GM04504 (cell line): ENCODE results near the gene DNMBP.
"Not testable (repeated sequence)": the region's sequence is repeated elsewhere in the genome, so short reads cannot be mapped to it uniquely, and the experiment has no call there.

Experiments
- DNase-seq: peaks from one replicate; pipeline ENCODE4 v3.0.0-alpha.2; 2012; ENCODE audit warnings: low read depth

Gene DNMBP

DNA sequence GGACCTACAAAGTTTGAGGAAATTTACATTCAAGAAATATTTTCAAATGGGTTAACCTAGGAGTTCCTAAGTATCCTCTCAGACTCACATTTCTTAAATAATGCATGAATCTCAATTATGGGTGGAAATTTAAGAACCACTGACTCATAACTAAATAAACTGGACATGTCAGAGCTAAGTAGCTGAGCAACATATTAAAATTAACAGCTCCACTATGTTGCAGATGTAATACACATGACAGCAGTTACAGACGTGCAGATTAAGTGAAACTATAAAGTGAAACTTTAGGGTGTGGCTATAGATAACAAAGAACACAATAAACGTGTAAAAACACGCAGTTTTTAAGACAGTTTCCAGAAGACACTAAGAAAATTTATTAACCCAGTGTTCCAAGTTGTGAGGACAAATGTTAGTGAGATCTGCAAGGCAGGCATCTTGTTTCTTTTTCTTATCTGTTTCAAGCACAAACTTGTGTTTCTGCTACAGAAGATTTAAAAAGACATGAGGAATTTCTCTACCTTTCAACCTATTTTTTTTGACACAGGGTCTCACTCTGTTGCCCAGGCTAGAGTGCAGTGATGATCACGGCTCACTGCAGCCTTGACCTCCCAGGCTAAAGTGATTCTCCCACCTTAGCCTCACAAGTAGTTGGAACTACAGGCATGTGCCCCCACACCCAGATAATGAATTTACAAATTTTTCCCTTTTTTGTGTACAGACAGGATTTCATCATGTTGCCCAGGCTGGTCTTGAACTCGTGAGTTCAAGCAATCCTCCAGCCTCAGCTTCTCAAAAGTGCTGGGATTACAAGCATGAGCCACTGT is 25.3 kb downstream of the DNMBP start:
- no peak for DNase-seq

- DNase-seq: peak; percentile 74
These were observed 26.3 kb downstream of the DNMBP start for GRCh38 chr10:99983280-99983988.

DNA sequence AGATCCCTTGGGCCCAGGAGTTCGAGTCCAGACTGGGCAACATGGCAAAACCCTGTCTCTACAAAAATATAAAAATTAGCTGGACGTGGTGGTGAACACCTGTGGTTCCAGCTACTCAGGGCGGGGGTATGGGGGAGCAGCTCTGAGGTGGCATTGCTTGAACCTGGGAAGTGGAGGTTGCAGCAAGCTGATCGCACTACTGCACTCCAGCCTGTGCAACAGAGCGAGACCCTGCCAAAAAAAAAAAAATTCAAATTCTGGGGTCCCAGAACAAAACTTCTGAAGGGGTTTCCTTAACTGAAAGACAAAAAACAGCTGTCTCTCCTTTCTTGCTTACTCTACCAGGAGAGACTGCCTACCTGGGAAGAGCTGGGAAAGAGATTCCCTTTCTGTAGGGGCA is 27.0 kb downstream of the DNMBP start:
- no peak for DNase-seq

DNA sequence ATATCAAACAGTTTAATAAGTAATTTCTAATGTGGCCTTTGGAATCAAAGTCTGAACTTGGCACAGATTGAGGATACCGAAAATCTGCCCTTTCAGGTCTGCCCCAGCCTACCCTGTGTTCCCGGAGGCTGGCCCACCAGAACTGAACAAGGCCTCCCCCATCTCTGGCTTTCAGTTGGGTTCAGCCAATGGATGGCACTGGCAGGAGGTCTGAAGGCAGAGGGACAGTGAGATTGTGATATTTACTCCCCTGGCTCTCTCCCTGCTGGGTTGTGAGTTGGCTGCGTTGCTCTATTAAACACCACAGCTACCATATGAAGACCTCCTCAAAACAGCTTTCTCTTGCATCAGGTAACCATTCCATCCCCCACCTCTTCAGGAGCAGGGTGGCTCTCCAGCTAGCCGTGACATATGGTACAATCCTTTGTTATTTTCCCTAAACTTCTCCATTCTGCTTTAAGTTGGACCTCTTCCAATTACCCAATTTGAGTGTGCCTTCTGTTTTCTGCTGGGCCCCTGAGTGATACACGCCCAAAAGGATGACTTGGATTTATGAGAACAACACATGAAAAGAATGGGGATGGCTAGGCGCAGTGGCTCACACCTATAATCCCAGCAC is 28.1 kb downstream of the DNMBP start:
- no peak for DNase-seq

DNA sequence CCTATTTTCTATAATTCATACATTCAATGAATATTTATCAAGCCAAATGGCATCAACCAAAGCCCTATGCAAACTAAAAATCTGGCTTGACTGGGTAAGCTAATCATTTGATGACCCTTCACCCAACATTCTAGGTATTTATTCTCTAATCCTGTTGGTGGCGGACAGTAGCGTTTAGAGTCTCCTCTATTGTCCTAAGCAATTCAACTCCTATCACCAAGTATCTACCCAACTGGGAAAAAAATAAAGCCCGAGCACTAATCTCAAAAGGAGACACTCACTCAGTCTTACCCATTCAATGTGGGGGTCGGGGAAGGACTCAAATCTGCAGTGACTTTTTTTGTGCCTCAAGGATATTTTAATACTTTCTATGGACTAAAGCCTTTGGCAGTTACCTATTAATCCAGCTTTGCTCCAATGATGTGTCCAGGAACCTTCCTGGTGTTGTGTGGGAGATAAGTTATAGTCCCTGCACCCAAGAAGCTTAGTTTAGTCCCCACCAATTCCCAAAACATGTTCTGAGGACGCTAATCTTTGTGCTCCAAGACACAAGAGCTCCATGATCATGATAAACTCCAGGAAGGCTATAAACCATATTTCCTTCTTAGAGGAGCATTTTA is 30.6 kb downstream of the DNMBP start:
- no peak for DNase-seq

DNA sequence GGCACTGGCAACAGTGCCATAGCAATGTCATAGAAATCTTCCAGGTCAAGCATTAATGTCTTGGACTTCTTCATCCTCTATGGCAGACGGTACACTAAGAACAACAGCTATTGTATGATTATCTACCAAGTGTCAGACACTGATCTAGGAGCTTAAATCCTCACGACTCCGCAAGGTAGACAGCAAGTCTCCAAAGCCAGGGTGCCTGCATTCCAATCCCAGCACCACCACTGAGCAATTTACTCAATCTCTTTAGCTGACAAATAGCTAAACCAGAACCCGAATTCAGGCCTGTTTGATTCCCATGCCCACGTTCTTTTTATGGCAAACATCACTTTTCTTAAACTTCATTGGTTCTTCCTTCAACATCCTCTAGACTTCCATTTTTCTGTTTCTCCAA is 31.8 kb downstream of the DNMBP start:
- no peak for DNase-seq

GRCh38 chr10:99976886-99977665 is 32.7 kb downstream of the DNMBP start:
- peak; percentile 84 for DNase-seq

- no peak for DNase-seq
These were observed 33.6 kb downstream of the DNMBP start for GRCh38 chr10:99975942-99976809.

GRCh38 chr10:99975106-99975829 is 34.5 kb downstream of the DNMBP start:
- no peak for DNase-seq

GRCh38 chr10:99973190-99973589 is 36.6 kb downstream of the DNMBP start:
- DNase-seq: no peak

- no peak for DNase-seq
These were observed 41.8 kb downstream of the DNMBP start for GRCh38 chr10:99967961-99968360.

DNA sequence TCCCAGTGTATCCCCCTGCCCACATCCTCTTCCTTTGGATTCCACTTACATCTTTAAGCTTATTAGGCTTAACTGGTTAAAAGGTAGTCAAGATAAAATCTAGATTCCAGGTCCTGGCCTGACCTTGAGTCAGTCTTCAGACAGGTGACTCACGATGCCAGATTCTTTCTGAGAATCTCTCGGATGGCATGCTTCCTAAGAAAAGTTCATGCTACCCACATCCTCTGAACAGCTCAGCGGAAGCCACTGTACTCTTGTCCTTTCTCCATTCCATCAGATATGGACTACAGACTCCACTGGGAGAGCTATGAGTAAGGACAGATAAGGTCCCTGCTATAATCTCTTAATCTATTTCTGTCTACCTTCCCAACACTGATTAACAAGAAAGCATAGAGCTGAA is 43.4 kb downstream of the DNMBP start:
- DNase-seq: no peak

- no peak for DNase-seq
These were observed 44.0 kb downstream of the DNMBP start for GRCh38 chr10:99965700-99966099.

DNA sequence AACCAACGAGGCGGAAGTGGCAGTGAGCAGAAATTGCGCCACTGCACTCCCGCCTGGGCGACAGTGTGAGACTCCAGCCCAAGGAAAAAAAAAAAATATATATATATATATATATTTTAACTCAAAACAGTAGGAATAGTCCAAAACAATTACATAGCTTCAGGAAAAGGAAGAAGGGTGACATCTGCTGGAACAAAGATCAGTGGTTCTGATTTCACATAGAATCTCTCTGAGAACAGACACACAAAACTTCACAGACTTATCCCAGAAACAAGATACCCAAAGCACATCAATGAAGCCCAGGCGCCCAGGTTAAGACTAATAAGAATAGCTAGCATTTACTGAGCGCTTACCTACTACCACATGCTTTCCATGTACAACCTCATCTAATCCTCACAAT is 45.0 kb downstream of the DNMBP start:
- DNase-seq: no peak

DNA sequence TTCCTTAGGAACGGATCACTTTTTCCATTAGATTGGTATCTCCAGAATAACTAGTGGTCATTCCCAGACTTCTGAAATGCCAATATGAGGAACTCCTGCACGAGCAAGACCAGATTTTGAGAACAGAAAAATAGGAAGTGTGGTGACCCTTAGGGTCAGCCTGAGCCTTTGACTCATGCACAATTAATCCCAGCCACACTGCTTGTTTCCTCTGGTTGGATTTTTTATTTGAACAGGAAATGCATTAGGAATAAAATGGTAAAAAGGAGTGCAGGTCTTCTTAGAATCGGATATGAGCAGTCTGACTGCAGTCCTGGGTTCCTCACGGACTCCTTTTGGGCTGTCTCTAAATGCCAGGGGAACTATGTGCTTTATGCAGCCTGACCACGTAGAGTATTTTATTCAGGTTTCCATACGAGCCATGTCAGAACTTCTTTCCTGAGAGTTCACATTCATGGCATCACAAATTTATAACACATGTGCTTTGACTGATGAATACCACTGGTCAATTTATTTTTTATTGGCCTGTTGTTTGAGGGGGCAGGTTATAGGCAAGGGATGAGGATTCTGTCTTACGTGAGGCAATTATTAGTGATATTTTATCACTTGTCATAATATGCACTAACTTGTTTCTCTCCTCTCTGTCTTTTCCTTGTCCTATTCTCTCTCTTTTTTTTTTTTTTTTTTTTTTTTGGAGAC is 46.1 kb downstream of the DNMBP start:
- DNase-seq: not testable (repeated sequence)

- DNase-seq: no peak
These were observed 50.9 kb downstream of the DNMBP start for GRCh38 chr10:99958806-99959205.

GRCh38 chr10:99958302-99958701 is 51.4 kb downstream of the DNMBP start:
- peak; percentile 13 for DNase-seq

DNA sequence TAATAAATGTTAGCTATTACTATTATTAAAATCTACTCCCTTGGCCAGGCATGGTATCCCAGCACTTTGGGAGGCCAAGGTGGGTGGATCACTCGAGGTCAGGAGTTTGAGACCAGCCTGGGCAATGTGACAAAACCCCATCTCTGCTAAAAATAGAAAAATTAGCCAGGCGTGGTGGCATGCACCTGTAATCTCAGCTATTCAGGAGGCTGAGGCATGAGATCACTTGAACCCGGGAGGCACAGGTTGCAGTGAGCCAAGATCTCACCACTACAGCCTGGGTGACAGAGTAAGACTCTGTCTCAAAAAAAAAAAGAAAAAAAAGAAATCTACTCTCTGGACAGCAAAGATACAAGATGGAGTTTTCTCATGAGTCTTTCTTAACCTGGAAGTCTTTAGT is 56.2 kb downstream of the DNMBP start:
- DNase-seq: not testable (repeated sequence)

DNA sequence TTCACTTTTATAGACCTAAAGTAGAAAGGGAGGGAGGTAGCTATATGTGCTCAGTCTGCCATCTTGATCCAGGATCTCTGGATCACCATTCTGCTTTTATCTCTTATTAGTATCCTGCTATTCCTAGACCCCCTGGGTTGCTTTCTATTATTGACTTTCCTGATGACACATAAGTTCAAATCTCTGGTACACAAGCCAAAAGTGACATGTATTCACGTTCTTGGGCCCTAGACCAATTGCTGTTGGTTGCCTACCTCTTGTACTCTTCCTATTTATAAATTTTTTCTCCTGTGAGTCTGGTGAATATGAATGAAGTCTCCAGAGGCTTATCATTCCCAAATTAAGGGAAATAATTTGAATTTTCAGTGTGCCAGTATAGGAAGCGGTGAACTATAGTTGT is 56.9 kb downstream of the DNMBP start:
- no peak for DNase-seq

DNA sequence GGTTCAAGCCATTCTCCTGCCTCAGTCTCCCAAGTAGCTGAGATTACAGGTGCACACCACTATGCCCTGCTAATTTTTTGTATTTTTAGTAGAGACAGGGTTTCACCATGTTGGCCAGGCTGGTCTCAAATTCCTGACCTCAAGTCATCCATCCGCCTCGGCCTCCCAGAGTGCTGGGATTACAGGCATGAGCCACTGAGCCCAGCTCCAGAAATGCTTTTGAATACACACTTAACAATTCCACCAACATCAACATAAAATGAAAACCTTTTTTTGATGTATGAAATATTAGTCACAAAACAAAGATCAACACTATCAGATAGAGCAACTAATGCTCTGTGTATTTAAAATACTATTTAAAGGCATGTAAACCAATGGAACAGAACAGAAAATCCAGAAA is 63.7 kb downstream of the DNMBP start:
- not testable (repeated sequence) for DNase-seq
